Measurements from ENCODE around the gene ZC3HAV1. TPM values are rescaled to one million over a fixed set of nuclear protein-coding genes. Genes with fewer than 3 reads are reported as not detected.

The ZC3HAV1 gene
- total RNA-seq, 2 donors from 2014 or later = 67.6 to 76.0 TPM

GRCh38 chr7:139118234-139118804, 8.8 kb upstream of the ZC3HAV1 start:
- DNase-seq = peak; percentile 56
- Histone ChIP-seq H3K4me3 (ENCODE audit: low read length) (no peak overlapping the region), H3K36me3 (ENCODE audit: control insufficient read depth, insufficient read depth, low read length) (no peaks in the 10 kb centered on the region), H3K27me3 (ENCODE audit: control insufficient read depth, insufficient read depth, low read length, poor library complexity, severe bottlenecking) (no peaks in the 10 kb centered on the region), H3K27ac (ENCODE audit: low read depth, low read length) (no peak overlapping the region), H3K9ac (ENCODE audit: extremely low read depth, low read length, poor library complexity, severe bottlenecking) (no peak overlapping the region), H3K4me1 (ENCODE audit: control insufficient read depth, insufficient read depth, low read length) (peaks cover under 1% of the 10 kb centered on the region), H3K9me3 (ENCODE audit: control insufficient read depth, low read length) (no peaks in the 10 kb centered on the region)
- H3K4me3 Mint-ChIP-seq = no peak overlapping the region
- 88 to 98% methylated on average over 6 to 8 of the region's 8 CpGs for WGBS, 2 experiments (ENCODE audit: insufficient coverage in 1 of 2, insufficient read length in 1 of 2)
- no peaks in the 10 kb centered on the region for H3K9me3 Mint-ChIP-seq
- TF ChIP-seq, protein P1, sequence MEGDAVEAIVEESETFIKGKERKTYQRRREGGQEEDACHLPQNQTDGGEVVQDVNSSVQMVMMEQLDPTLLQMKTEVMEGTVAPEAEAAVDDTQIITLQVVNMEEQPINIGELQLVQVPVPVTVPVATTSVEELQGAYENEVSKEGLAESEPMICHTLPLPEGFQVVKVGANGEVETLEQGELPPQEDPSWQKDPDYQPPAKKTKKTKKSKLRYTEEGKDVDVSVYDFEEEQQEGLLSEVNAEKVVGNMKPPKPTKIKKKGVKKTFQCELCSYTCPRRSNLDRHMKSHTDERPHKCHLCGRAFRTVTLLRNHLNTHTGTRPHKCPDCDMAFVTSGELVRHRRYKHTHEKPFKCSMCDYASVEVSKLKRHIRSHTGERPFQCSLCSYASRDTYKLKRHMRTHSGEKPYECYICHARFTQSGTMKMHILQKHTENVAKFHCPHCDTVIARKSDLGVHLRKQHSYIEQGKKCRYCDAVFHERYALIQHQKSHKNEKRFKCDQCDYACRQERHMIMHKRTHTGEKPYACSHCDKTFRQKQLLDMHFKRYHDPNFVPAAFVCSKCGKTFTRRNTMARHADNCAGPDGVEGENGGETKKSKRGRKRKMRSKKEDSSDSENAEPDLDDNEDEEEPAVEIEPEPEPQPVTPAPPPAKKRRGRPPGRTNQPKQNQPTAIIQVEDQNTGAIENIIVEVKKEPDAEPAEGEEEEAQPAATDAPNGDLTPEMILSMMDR (conservative IDR thresholded peaks at IDR 0.05) = peak; percentile 45
- no peaks in the 10 kb centered on the region for H3K36me3 Mint-ChIP-seq (ENCODE audit: low read depth)
- no peaks in the 10 kb centered on the region for H3K27me3 Mint-ChIP-seq (ENCODE audit: insufficient read depth)
- H3K4me1 Mint-ChIP-seq = peaks cover 27% of the 10 kb centered on the region
- H3K27ac Mint-ChIP-seq = no peak overlapping the region

GRCh38 chr7:139117599-139118233, 8.2 kb upstream of the ZC3HAV1 start:
- H3K9me3 Mint-ChIP-seq = no peaks in the 10 kb centered on the region
- no peak overlapping the region for H3K27ac Mint-ChIP-seq
- Histone ChIP-seq H3K9ac (ENCODE audit: extremely low read depth, low read length, poor library complexity, severe bottlenecking) (no peak overlapping the region), H3K4me3 (ENCODE audit: low read length) (no peak overlapping the region), H3K36me3 (ENCODE audit: control insufficient read depth, insufficient read depth, low read length) (no peaks in the 10 kb centered on the region), H3K27me3 (ENCODE audit: control insufficient read depth, insufficient read depth, low read length, poor library complexity, severe bottlenecking) (no peaks in the 10 kb centered on the region), H3K9me3 (ENCODE audit: control insufficient read depth, low read length) (no peaks in the 10 kb centered on the region), H3K4me1 (ENCODE audit: control insufficient read depth, insufficient read depth, low read length) (no peaks in the 10 kb centered on the region), H3K27ac (ENCODE audit: low read depth, low read length) (no peak overlapping the region)
- 93% methylated on average over 4 to 5 of the region's 5 CpGs for WGBS, 2 experiments (ENCODE audit: insufficient coverage in 1 of 2, insufficient read length in 1 of 2)
- TF ChIP-seq, protein P1 (conservative IDR thresholded peaks at IDR 0.05) = no peak
- no peak overlapping the region for H3K4me3 Mint-ChIP-seq
- peaks cover 24% of the 10 kb centered on the region for H3K4me1 Mint-ChIP-seq
- no peaks in the 10 kb centered on the region for H3K27me3 Mint-ChIP-seq (ENCODE audit: insufficient read depth)
- no peaks in the 10 kb centered on the region for H3K36me3 Mint-ChIP-seq (ENCODE audit: low read depth)
- DNase-seq = no peak

DNA sequence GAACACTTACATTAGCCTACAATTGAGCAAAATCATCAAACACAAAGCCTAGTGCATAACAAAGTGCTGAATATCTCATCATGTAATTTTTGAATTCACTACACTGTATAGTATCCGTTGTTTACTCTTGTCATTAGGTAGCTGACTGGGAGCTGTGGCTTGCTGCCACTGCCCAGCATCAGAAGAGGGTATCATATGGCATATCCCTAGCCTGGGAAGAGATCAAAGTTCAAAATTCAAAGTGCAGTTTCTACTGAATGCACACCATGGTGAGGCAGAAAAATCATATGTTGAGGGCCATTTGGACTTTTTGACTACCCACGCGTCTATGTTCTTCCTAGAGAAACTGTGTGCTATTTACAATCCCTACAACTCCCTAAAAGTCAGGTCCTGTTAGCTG, 7.5 kb upstream of the ZC3HAV1 start:
- H3K36me3 ChIP-seq (ENCODE audit: control insufficient read depth, insufficient read depth, low read length) = no peaks in the 10 kb centered on the region
- no peak for DNase-seq
- WGBS, 2 experiments (ENCODE audit: insufficient coverage in 1 of 2, insufficient read length in 1 of 2) = 93 to 100% methylated on average over 3 of the region's 3 CpGs
- H3K4me3 ChIP-seq (ENCODE audit: low read length) = no peak overlapping the region
- Mint-ChIP-seq H3K27ac (no peak overlapping the region), H3K27me3 (ENCODE audit: insufficient read depth) (no peaks in the 10 kb centered on the region), H3K4me1 (peaks cover 20% of the 10 kb centered on the region), H3K36me3 (ENCODE audit: low read depth) (no peaks in the 10 kb centered on the region), H3K4me3 (no peak overlapping the region), H3K9me3 (no peaks in the 10 kb centered on the region)
- H3K27me3 ChIP-seq (ENCODE audit: control insufficient read depth, insufficient read depth, low read length, poor library complexity, severe bottlenecking) = no peaks in the 10 kb centered on the region
- no peaks in the 10 kb centered on the region for H3K4me1 ChIP-seq (ENCODE audit: control insufficient read depth, insufficient read depth, low read length)
- no peaks in the 10 kb centered on the region for H3K9me3 ChIP-seq (ENCODE audit: control insufficient read depth, low read length)
- no peak overlapping the region for H3K9ac ChIP-seq (ENCODE audit: extremely low read depth, low read length, poor library complexity, severe bottlenecking)
- TF ChIP-seq, protein P1 (conservative IDR thresholded peaks at IDR 0.05) = no peak
- H3K27ac ChIP-seq (ENCODE audit: low read depth, low read length) = no peak overlapping the region
